MV-4-11 (cell line): Measurements from ENCODE around the gene INPP5D.
A peak's percentile ranks its signal among the peaks of the same experiment; 100 is the strongest.

ENCODE experiments used
- DNase-seq: peaks from one replicate; lab custom pipeline; 2025; lab: John Stamatoyannopoulos, UW

INPP5D gene

GRCh38 chr2:233075966-233076339, 15.8 kb downstream of the INPP5D start:
- peak; percentile 68 for DNase-seq

GRCh38 chr2:233076749-233077148, 16.6 kb downstream of the INPP5D start:
- DNase-seq, result no peak

- DNase-seq, result no peak
These were observed 19.3 kb downstream of the INPP5D start for GRCh38 chr2:233079473-233079877.

GRCh38 chr2:233079953-233080835, 20.1 kb downstream of the INPP5D start:
- peak; percentile 71 for DNase-seq

- no peak for DNase-seq
These were observed 20.7 kb downstream of the INPP5D start for GRCh38 chr2:233080836-233081229.

GRCh38 chr2:233081232-233081730, 21.1 kb downstream of the INPP5D start:
- DNase-seq, result peak; percentile 89

- no peak for DNase-seq
These were observed 21.6 kb downstream of the INPP5D start for GRCh38 chr2:233081731-233082221.

GRCh38 chr2:233082222-233082930, 22.2 kb downstream of the INPP5D start:
- DNase-seq, result peak; percentile 94

GRCh38 chr2:233082931-233083755, 23.0 kb downstream of the INPP5D start:
- peak; percentile 86 for DNase-seq

- DNase-seq, result no peak
These were observed 23.6 kb downstream of the INPP5D start for GRCh38 chr2:233083782-233084181.

GRCh38 chr2:233084488-233084887, 24.3 kb downstream of the INPP5D start:
- DNase-seq, result peak; percentile 98

GRCh38 chr2:233085037-233085838, 25.1 kb downstream of the INPP5D start:
- no peak for DNase-seq

GRCh38 chr2:233085839-233086150, 25.7 kb downstream of the INPP5D start:
- no peak for DNase-seq

GRCh38 chr2:233087713-233088112, 27.6 kb downstream of the INPP5D start:
- no peak for DNase-seq

GRCh38 chr2:233088972-233089345, 28.8 kb downstream of the INPP5D start:
- DNase-seq, result no peak

GRCh38 chr2:233089851-233090250, 29.7 kb downstream of the INPP5D start:
- no peak for DNase-seq

GRCh38 chr2:233090879-233091278, 30.7 kb downstream of the INPP5D start:
- no peak for DNase-seq

- DNase-seq, result no peak
These were observed 31.6 kb downstream of the INPP5D start for GRCh38 chr2:233091595-233092375.

GRCh38 chr2:233092432-233093165, 32.5 kb downstream of the INPP5D start:
- peak; percentile 93 for DNase-seq

- DNase-seq, result peak; percentile 49
These were observed 33.0 kb downstream of the INPP5D start for GRCh38 chr2:233093166-233093448.
